Parathyroid adenoma (tissue), 2 donors: ENCODE results near the gene CEMIP.
A peak's percentile ranks its signal among the peaks of the same experiment; 100 is the strongest.

Source experiments
- H2AFZ ChIP-seq: fragments of 300-600 bp; sonication (generic); one replicate; pipeline ENCODE4 v1.7.0; 2017; ENCODE audit warnings: antibody characterized with exemption, mild to moderate bottlenecking
- H3K27ac ChIP-seq: fragments of 300-600 bp; sonication (generic); one replicate; pipeline ENCODE4 v1.7.0; 2017
- H3K27me3 ChIP-seq: fragments of 300-600 bp; sonication (generic); one replicate; pipeline ENCODE4 v1.7.0; 2017; ENCODE audit warnings: low read length; ENCODE audit not compliant: control insufficient read depth, insufficient read depth
- H3K36me3 ChIP-seq: fragments of 300-600 bp; sonication (generic); one replicate; pipeline ENCODE4 v1.7.0; 2017; ENCODE audit warnings: low read length; ENCODE audit not compliant: control insufficient read depth, insufficient read depth
- H3K4me1 ChIP-seq: fragments of 300-600 bp; sonication (generic); one replicate; pipeline ENCODE4 v1.7.0; 2017; ENCODE audit warnings: control low read depth
- H3K4me2 ChIP-seq: fragments of 300-600 bp; sonication (generic); one replicate; pipeline ENCODE4 v1.7.0; 2017; ENCODE audit warnings: low read length
- H3K4me3 ChIP-seq: fragments of 300-600 bp; sonication (generic); one replicate; pipeline ENCODE4 v1.7.0; 2017; ENCODE audit warnings: low read depth, low read length
- H3K79me2 ChIP-seq: fragments of 300-600 bp; sonication (generic); one replicate; pipeline ENCODE4 v1.7.0; 2017; ENCODE audit warnings: control low read depth
- H3K9ac ChIP-seq: fragments of 300-600 bp; sonication (generic); one replicate; pipeline ENCODE4 v1.7.0; 2017; ENCODE audit warnings: mild to moderate bottlenecking
- H3K9me3 ChIP-seq: fragments of 300-600 bp; sonication (generic); one replicate; pipeline ENCODE4 v1.7.0; 2017; ENCODE audit warnings: low read length; ENCODE audit not compliant: control insufficient read depth
- CTCF ChIP-seq: fragments of 300-600 bp; sonication (generic); IDR thresholded peaks from one replicate; pipeline ENCODE4 v1.7.0; 2017; ENCODE audit warnings: antibody characterized with exemption, mild to moderate bottlenecking
- donor health status: primary hyperparathyroidism.

Gene CEMIP

DNA sequence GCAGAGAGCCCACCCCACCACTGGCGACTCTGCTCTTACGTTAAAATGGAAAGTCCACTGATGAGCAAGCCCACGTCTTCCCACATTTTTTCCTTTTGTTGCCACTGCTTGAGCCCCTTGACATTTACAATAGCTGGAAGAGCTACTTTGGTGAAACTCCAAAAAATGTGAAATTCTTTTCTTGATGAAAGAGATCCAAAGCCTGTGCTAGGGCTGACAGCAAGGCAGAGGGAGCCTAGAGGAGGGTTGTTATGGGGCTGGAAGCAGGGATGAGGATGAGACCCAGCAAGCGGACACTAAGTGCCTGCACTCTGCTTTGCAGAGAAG lies 97.1 kb downstream of the CEMIP start:
- H3K27me3 ChIP-seq: no peaks in the 10 kb centered on the region
- H3K9me3 ChIP-seq: no peaks in the 10 kb centered on the region
- peaks cover 7% of the 10 kb centered on the region for H3K4me1 ChIP-seq
- no peaks in the 10 kb centered on the region for H3K79me2 ChIP-seq
- H3K27ac ChIP-seq: no peak overlapping the region
- H3K9ac ChIP-seq: no peak overlapping the region
- H3K4me3 ChIP-seq: no peak overlapping the region
- H3K36me3 ChIP-seq: no peaks in the 10 kb centered on the region
- TF ChIP-seq CTCF: no peak
- no peak overlapping the region for H3K4me2 ChIP-seq
- H2AFZ ChIP-seq: no peak overlapping the region

- TF ChIP-seq CTCF: no peak
- H3K9ac ChIP-seq: no peak overlapping the region
- H3K36me3 ChIP-seq: no peaks in the 10 kb centered on the region
These were observed 99.2 kb downstream of the CEMIP start for GRCh38 chr15:80878242-80878866.

GRCh38 chr15:80878867-80879250 lies 99.7 kb downstream of the CEMIP start:
- H3K4me2 ChIP-seq: peak overlapping the region; percentile 12

More at GRCh38 chr15:80878242-80878866, 99.2 kb downstream of the CEMIP start:
- Histone ChIP-seq H2AFZ (no peak overlapping the region), H3K27ac (peak overlapping the region; percentile 45), H3K4me3 (no peak overlapping the region), H3K27me3 (no peaks in the 10 kb centered on the region), H3K9me3 (no peaks in the 10 kb centered on the region), H3K4me2 (peak overlapping the region; percentile 12), H3K4me1 (peaks cover 7% of the 10 kb centered on the region), H3K79me2 (no peaks in the 10 kb centered on the region)

DNA sequence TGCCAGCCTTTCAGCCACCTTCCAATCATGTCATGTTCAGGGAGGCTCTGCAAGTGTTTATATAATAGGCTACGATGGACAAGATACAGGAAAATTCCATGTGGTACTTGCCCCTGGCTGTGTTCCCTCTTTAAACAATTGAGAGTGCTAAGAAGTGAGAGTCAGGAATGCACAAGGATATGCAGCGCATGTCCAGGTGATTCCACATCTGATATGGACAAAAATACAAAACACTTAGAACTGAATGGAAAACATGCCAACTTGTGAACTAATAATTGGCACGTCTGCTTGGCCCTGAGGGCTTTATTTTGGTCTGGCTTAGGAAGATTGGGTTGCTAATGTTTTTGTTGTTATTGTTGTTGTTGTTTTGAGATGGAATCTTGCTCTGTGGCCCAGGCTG lies 100.9 kb downstream of the CEMIP start:
- no peaks in the 10 kb centered on the region for H3K9me3 ChIP-seq
- no peak overlapping the region for H3K9ac ChIP-seq
- peaks cover 7% of the 10 kb centered on the region for H3K4me1 ChIP-seq
- no peak for TF ChIP-seq CTCF
- H2AFZ ChIP-seq: no peak overlapping the region
- no peaks in the 10 kb centered on the region for H3K27me3 ChIP-seq
- H3K36me3 ChIP-seq: no peaks in the 10 kb centered on the region
- no peak overlapping the region for H3K4me3 ChIP-seq
- H3K79me2 ChIP-seq: no peaks in the 10 kb centered on the region
- peak overlapping the region; percentile 45 for H3K27ac ChIP-seq
- no peak overlapping the region for H3K4me2 ChIP-seq

More at GRCh38 chr15:80878867-80879250, 99.7 kb downstream of the CEMIP start:
- no peaks in the 10 kb centered on the region for H3K27me3 ChIP-seq
- H3K9me3 ChIP-seq: no peaks in the 10 kb centered on the region
- H3K27ac ChIP-seq: peak overlapping the region; percentile 45
- no peak for TF ChIP-seq CTCF
- peaks cover 7% of the 10 kb centered on the region for H3K4me1 ChIP-seq
- H3K79me2 ChIP-seq: no peaks in the 10 kb centered on the region
- H2AFZ ChIP-seq: no peak overlapping the region
- H3K36me3 ChIP-seq: no peaks in the 10 kb centered on the region
- no peak overlapping the region for H3K4me3 ChIP-seq
- H3K9ac ChIP-seq: no peak overlapping the region

GRCh38 chr15:80883641-80884040 lies 104.5 kb downstream of the CEMIP start:
- H3K27me3 ChIP-seq: no peaks in the 10 kb centered on the region
- H3K79me2 ChIP-seq: no peaks in the 10 kb centered on the region
- no peaks in the 10 kb centered on the region for H3K9me3 ChIP-seq
- no peak overlapping the region for H3K9ac ChIP-seq
- no peak for TF ChIP-seq CTCF
- H3K4me3 ChIP-seq: no peak overlapping the region
- H3K4me1 ChIP-seq: peaks cover 7% of the 10 kb centered on the region
- no peak overlapping the region for H3K4me2 ChIP-seq
- no peak overlapping the region for H2AFZ ChIP-seq
- no peak overlapping the region for H3K27ac ChIP-seq
- H3K36me3 ChIP-seq: no peaks in the 10 kb centered on the region
